Progenitor cell of endocrine pancreas (in vitro differentiated cells): ENCODE results near the gene AADAT. TPM values are rescaled to one million over a fixed set of nuclear protein-coding genes. Genes with fewer than 3 reads are reported as not detected.
A peak's percentile ranks its signal among the peaks of the same experiment; 100 is the strongest.

ENCODE experiments used
- DNase-seq: peaks from one replicate; pipeline ENCODE4 v3.0.0; 2021; ENCODE audit warnings: low spot score; ENCODE audit not compliant: unreplicated experiment
- H3K27ac Mint-ChIP-seq: 2 replicates; pipeline ENCODE4 v1.8.0; 2021; ENCODE audit warnings: mild to moderate bottlenecking, moderate library complexity, mixed read lengths
- H3K27me3 Mint-ChIP-seq: 2 replicates; pipeline ENCODE4 v1.8.0; 2021; ENCODE audit warnings: mixed read lengths
- H3K36me3 Mint-ChIP-seq: 2 replicates; pipeline ENCODE4 v1.8.0; 2022; ENCODE audit warnings: mixed read lengths; ENCODE audit not compliant: insufficient read depth
- H3K4me1 Mint-ChIP-seq: 2 replicates; pipeline ENCODE4 v1.8.0; 2021; ENCODE audit warnings: low read depth, mixed read lengths
- H3K4me3 Mint-ChIP-seq: 2 replicates; pipeline ENCODE4 v1.8.0; 2021; ENCODE audit warnings: low read depth, mild to moderate bottlenecking, moderate library complexity, mixed read lengths
- H3K9me3 Mint-ChIP-seq: 2 replicates; pipeline ENCODE4 v1.8.0; 2021; ENCODE audit warnings: low read depth, mixed read lengths
- CTCF ChIP-seq: fragments of 200-600 bp; sonication (generic); IDR thresholded peaks from one replicate; pipeline ENCODE4 v1.5.0; 2021; ENCODE audit warnings: antibody characterized with exemption, mild to moderate bottlenecking; ENCODE audit not compliant: unreplicated experiment
- total RNA-seq: library from RNA; stranded (reverse); gene quantifications from 2 replicates; pipeline ENCODE4 v1.2.1, GENCODE V29; 2021

Gene AADAT
- total RNA-seq, 1 donor from 2014 or later, result 34.1 TPM

DNA sequence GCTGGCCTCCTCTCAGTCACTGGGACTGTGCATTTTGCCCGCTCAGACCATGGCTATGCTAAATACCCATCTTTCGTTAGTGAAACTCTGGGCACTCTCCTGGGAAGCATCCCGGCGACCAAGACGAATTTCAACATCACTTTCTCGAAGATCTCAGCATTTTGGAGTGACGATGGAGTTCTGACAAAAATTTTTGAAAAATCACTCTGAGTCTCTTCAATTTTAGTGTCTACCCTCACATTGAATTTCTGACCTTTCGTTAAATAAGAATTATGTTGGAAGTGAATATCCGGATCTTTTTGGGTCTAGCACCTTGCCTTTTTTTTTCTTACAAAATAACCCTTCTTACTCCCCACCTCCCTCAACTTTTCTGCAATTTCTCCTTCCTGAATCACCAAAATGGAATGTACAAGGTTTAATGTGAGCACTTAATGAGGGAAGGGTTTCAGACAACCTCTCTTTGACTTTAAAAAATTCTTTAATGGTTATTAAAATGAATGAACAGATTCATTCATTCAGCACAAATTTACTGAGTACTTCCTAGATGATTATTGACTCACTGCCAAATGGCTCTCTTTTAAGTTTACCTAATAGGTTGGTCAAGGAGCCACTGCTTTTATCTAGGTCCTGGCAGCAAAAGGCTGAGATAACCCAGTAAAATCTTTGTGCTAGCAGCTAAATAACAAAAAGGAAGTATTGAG lies 746 bp upstream of the AADAT start:
- Mint-ChIP-seq H3K36me3 (peaks cover 9% of the 10 kb centered on the region), H3K27me3 (no peaks in the 10 kb centered on the region), H3K9me3 (no peaks in the 10 kb centered on the region)

GRCh38 chr4:170089274-170089667 lies 485 bp downstream of the AADAT start:
- no peaks in the 10 kb centered on the region for H3K27me3 Mint-ChIP-seq
- no peak for DNase-seq
- H3K4me3 Mint-ChIP-seq, result peak overlapping the region; percentile 84
- peak overlapping the region; percentile 95 for H3K27ac Mint-ChIP-seq
- H3K9me3 Mint-ChIP-seq, result no peaks in the 10 kb centered on the region
- H3K36me3 Mint-ChIP-seq, result peaks cover 17% of the 10 kb centered on the region
- H3K4me1 Mint-ChIP-seq, result peaks cover 23% of the 10 kb centered on the region
- TF ChIP-seq CTCF, result no peak

More for the DNA sequence above, 746 bp upstream of the AADAT start:
- no peak for DNase-seq
- H3K4me3 Mint-ChIP-seq, result peak overlapping the region; percentile 84
- H3K4me1 Mint-ChIP-seq, result peaks cover 24% of the 10 kb centered on the region
- H3K27ac Mint-ChIP-seq, result peak overlapping the region; percentile 95
- TF ChIP-seq CTCF, result no peak

- peaks cover 21% of the 10 kb centered on the region for H3K36me3 Mint-ChIP-seq
Measured at GRCh38 chr4:170088716-170089115, 1.0 kb downstream of the AADAT start.

DNA sequence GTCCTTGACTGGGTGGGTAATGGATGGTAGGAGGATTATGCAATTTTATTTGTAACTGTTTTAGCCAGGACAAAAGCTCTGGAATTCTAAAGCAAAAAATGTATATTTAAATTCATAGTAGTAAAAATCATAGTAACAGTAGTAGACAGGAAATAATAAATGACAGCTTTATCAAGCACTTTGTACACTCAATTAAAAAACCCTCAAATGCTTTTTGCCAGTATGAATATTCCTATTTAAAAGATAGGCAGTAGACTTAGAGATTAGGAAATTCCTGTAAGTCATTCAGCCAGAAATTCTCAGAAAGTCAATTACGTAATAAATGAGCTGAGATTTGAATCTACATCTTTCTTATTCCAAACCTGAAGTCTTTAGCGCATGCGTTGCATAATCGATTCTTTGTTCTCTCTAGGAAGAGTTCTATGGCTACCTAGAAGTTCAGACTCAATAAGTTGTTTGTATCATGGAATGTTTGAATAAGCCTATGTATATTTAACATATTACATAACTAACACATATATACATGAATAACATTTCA lies 2.5 kb downstream of the AADAT start:
- no peak for TF ChIP-seq CTCF
- H3K27me3 Mint-ChIP-seq, result no peaks in the 10 kb centered on the region
- no peak overlapping the region for H3K27ac Mint-ChIP-seq
- H3K4me3 Mint-ChIP-seq, result no peak overlapping the region
- peaks cover 34% of the 10 kb centered on the region for H3K36me3 Mint-ChIP-seq
- no peaks in the 10 kb centered on the region for H3K9me3 Mint-ChIP-seq
- H3K4me1 Mint-ChIP-seq, result peaks cover 22% of the 10 kb centered on the region
- no peak for DNase-seq

More at GRCh38 chr4:170088716-170089115, 1.0 kb downstream of the AADAT start:
- H3K27ac Mint-ChIP-seq, result peak overlapping the region; percentile 95
- no peak for DNase-seq
- H3K4me1 Mint-ChIP-seq, result peaks cover 18% of the 10 kb centered on the region
- H3K27me3 Mint-ChIP-seq, result no peaks in the 10 kb centered on the region
- H3K9me3 Mint-ChIP-seq, result no peaks in the 10 kb centered on the region
- H3K4me3 Mint-ChIP-seq, result peak overlapping the region; percentile 84
- no peak for TF ChIP-seq CTCF

DNA sequence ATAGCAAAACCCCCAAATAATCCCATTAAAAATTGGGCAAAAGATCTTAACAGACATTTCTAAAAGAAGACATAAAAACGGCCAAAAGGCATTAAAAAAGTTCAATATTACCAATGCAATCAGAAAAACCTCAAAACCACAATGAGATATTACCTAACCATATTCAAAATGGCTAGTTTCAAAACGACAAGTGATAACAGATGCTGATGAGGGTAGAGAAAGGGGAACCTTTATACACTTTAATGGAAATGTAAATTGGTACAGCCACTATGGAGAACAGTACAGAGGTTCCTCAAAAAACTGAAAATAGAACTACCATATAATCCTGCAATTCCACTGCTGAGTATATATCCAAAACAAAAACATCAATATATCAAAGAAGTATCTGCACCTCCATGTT lies 6.2 kb downstream of the AADAT start:
- Mint-ChIP-seq H3K27me3 (no peaks in the 10 kb centered on the region), H3K4me1 (peaks cover 9% of the 10 kb centered on the region), H3K36me3 (peaks cover 58% of the 10 kb centered on the region), H3K9me3 (no peaks in the 10 kb centered on the region), H3K4me3 (no peak overlapping the region), H3K27ac (no peak overlapping the region)
- DNase-seq, result no peak
- no peak for TF ChIP-seq CTCF
